NCI-H2227 treated with DMSO at 0.1 percent for 48 hours (cell line): ENCODE measurements around the gene PRSS8.
A peak's percentile ranks its signal among the peaks of the same experiment; 100 is the strongest.
"Not testable (repeated sequence)": the region's sequence is repeated elsewhere in the genome, so short reads cannot be mapped to it uniquely, and the experiment has no call there.

ENCODE experiments used
- DNase-seq: peaks from one replicate; lab custom pipeline; 2025; lab: John Stamatoyannopoulos, UW

PRSS8 gene

GRCh38 chr16:31144418-31144817 lies 8.9 kb upstream of the PRSS8 start:
- not testable (repeated sequence) for DNase-seq

- DNase-seq: no peak
Measured at GRCh38 chr16:31143694-31144148, 8.2 kb upstream of the PRSS8 start.

- no peak for DNase-seq
Measured at GRCh38 chr16:31143011-31143693, 7.6 kb upstream of the PRSS8 start.

- peak; percentile 98 for DNase-seq
Measured at GRCh38 chr16:31142109-31143010, 6.8 kb upstream of the PRSS8 start.

- no peak for DNase-seq
Measured at GRCh38 chr16:31141489-31142108, 6.1 kb upstream of the PRSS8 start.

GRCh38 chr16:31141071-31141469 lies 5.5 kb upstream of the PRSS8 start:
- DNase-seq: not testable (repeated sequence)

- no peak for DNase-seq
Measured at GRCh38 chr16:31138621-31139578, 3.4 kb upstream of the PRSS8 start.

GRCh38 chr16:31136822-31137499 lies 1.4 kb upstream of the PRSS8 start:
- DNase-seq: not testable (repeated sequence)

GRCh38 chr16:31136287-31136662 lies 748 bp upstream of the PRSS8 start:
- no peak for DNase-seq

GRCh38 chr16:31134625-31135534 lies 647 bp downstream of the PRSS8 start:
- DNase-seq: peak; percentile 13

- DNase-seq: peak; percentile 85
Measured at GRCh38 chr16:31134091-31134571, 1.4 kb downstream of the PRSS8 start.

GRCh38 chr16:31133046-31133501 lies 2.5 kb downstream of the PRSS8 start:
- DNase-seq: no peak

GRCh38 chr16:31132303-31132979 lies 3.1 kb downstream of the PRSS8 start:
- no peak for DNase-seq

GRCh38 chr16:31131841-31132271 lies 3.7 kb downstream of the PRSS8 start:
- no peak for DNase-seq

- DNase-seq: no peak
Measured at GRCh38 chr16:31131416-31131815, 4.1 kb downstream of the PRSS8 start.

GRCh38 chr16:31130899-31131298 lies 4.6 kb downstream of the PRSS8 start:
- no peak for DNase-seq

GRCh38 chr16:31130336-31130891 lies 5.1 kb downstream of the PRSS8 start:
- no peak for DNase-seq

GRCh38 chr16:31129568-31130335 lies 5.8 kb downstream of the PRSS8 start:
- DNase-seq: no peak
